ENCODE measurements around the gene SHISA9. TPM values are rescaled to one million over a fixed set of nuclear protein-coding genes. Genes with fewer than 3 reads are reported as not detected.

Gene SHISA9
- total and polyA plus RNA-seq, 8 donors: 0.15 to 1.3 (median 0.38) TPM; not detected in 4

GRCh38 chr16:13154799-13155198, 253.4 kb downstream of the SHISA9 start:
- 78 to 93% (median 84%) methylated on average over 2 of the region's 2 CpGs for WGBS, 5 donors
- TF ChIP-seq EP300 (IDR thresholded peaks at IDR 0.05): no peak
- TF ChIP-seq POLR2A (IDR thresholded peaks at IDR 0.05): no peak
- TF ChIP-seq CTCF (IDR thresholded peaks at IDR 0.05): no peak
- no peak for TF ChIP-seq POLR2AphosphoS5 (IDR thresholded peaks at IDR 0.05)
- intact Hi-C loops (cut with DNase I; ENCODE audit: low total_unique reads): no loop called here

DNA sequence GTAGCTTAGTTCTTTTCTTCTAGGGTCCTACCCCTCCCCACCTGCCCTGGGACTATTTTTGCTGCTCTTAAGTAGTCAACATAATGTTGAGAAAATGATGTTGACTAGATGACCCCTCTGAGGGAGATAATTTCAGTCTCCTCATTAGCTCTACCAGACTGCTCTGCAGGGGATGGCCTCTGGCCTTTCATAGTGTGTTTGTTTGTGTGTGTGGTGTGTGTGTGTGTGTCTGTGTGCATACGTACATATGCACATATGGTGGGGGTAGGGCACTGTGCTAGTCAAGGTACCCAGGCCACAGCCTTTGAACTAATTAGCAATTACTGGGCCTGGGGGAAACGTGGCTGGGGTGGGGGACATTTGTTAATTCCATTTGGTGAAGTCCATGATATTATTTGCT, 254.0 kb downstream of the SHISA9 start:
- H3K27ac ChIP-seq: no peak overlapping the region
- no peaks in the 10 kb centered on the region for H3K9me3 ChIP-seq
- intact Hi-C loops (cut with DNase I; ENCODE audit: low total_unique reads): no loop called here
- no peak for DNase-seq
- H3K4me3 ChIP-seq: no peak overlapping the region
- WGBS, 5 donors: 33 to 45% (median 39%) methylated on average over 2 of the region's 2 CpGs
- H3K4me1 ChIP-seq: no peaks in the 10 kb centered on the region
- TF ChIP-seq EP300 (IDR thresholded peaks at IDR 0.05) (no peak), POLR2A (IDR thresholded peaks at IDR 0.05) (no peak), POLR2AphosphoS5 (IDR thresholded peaks at IDR 0.05) (no peak), CTCF (IDR thresholded peaks at IDR 0.05) (no peak)
- H3K27me3 ChIP-seq: no peaks in the 10 kb centered on the region
- no peaks in the 10 kb centered on the region for H3K36me3 ChIP-seq

More at GRCh38 chr16:13154799-13155198, 253.4 kb downstream of the SHISA9 start:
- DNase-seq: no peak
- no peak overlapping the region for H3K27ac ChIP-seq
- no peaks in the 10 kb centered on the region for H3K36me3 ChIP-seq
- no peaks in the 10 kb centered on the region for H3K27me3 ChIP-seq
- no peak overlapping the region for H3K4me3 ChIP-seq
- H3K9me3 ChIP-seq: no peaks in the 10 kb centered on the region
- H3K4me1 ChIP-seq: no peaks in the 10 kb centered on the region

DNA sequence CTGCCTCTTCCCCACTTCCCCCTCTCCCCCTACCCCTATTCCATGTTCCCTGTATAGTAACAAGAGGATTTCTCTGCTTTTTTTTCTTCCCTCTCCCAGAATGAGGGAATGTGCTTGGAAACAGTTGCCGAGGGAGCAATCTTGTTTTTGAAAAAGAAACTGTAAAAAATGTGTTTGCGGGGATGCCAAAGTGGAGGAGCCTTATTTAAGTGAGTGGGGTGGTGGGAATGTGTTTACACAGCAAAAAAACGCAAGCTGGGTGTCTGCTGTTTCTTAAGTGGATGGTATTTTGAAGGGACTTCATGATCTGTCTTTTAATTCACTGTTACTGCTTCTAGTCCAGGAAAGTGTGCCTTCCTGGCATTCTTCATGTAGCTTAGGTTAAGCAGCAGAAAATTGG, 254.4 kb downstream of the SHISA9 start:
- no peaks in the 10 kb centered on the region for H3K36me3 ChIP-seq
- no peak overlapping the region for H3K4me3 ChIP-seq
- no peak for DNase-seq
- no peaks in the 10 kb centered on the region for H3K4me1 ChIP-seq
- no peak for TF ChIP-seq CTCF (IDR thresholded peaks at IDR 0.05)
- no peak for TF ChIP-seq POLR2A (IDR thresholded peaks at IDR 0.05)
- no peak for TF ChIP-seq EP300 (IDR thresholded peaks at IDR 0.05)
- TF ChIP-seq POLR2AphosphoS5 (IDR thresholded peaks at IDR 0.05): no peak
- no peaks in the 10 kb centered on the region for H3K9me3 ChIP-seq
- no peak overlapping the region for H3K27ac ChIP-seq
- intact Hi-C loops (cut with DNase I; ENCODE audit: low total_unique reads): no loop called here
- H3K27me3 ChIP-seq: no peaks in the 10 kb centered on the region
- WGBS, 5 donors: 39 to 55% (median 47%) methylated on average over 3 of the region's 3 CpGs

- WGBS, 5 donors: 50 to 70% (median 67%) methylated on average over 3 of the region's 3 CpGs
- Histone ChIP-seq H3K27ac (no peak overlapping the region), H3K4me1 (no peaks in the 10 kb centered on the region), H3K27me3 (no peaks in the 10 kb centered on the region), H3K4me3 (no peak overlapping the region), H3K36me3 (no peaks in the 10 kb centered on the region), H3K9me3 (no peaks in the 10 kb centered on the region)
- no peak for DNase-seq
- intact Hi-C loops (cut with DNase I; ENCODE audit: low total_unique reads): no loop called here
- TF ChIP-seq POLR2AphosphoS5 (IDR thresholded peaks at IDR 0.05) (no peak), CTCF (IDR thresholded peaks at IDR 0.05) (no peak), POLR2A (IDR thresholded peaks at IDR 0.05) (no peak)
Observed at GRCh38 chr16:13157082-13157481, 255.7 kb downstream of the SHISA9 start.

Data from stomach (tissue), 9 donors.